ENCODE results near the gene WFS1.

GRCh38 chr4:6235012-6235411 lies 34.6 kb upstream of the WFS1 start:
- TF ChIP-seq ATF2 (IDR thresholded peaks at IDR 0.05; ENCODE audit: low read length) (no peak), CTCF (IDR thresholded peaks at IDR 0.05; ENCODE audit: control extremely low read depth in 1 of 3, insufficient read depth in 1 of 3, low read depth in 1 of 3, low read length in 3 of 3) (no peak)
